Measurements from ENCODE around the gene OR10A6.

The OR10A6 gene

GRCh38 chr11:7910286-7910788, 20.7 kb downstream of the OR10A6 start:
- no peak for DNase-seq (ENCODE audit: low read depth in 2 of 2)

- no peak for DNase-seq (ENCODE audit: low read depth in 2 of 2)
Measured at GRCh38 chr11:7909585-7910285, 21.3 kb downstream of the OR10A6 start.

- no peak for DNase-seq (ENCODE audit: low read depth in 2 of 2)
Measured at GRCh38 chr11:7907121-7907520, 23.9 kb downstream of the OR10A6 start.

- DNase-seq (ENCODE audit: low read depth in 2 of 2) = no peak
Measured at GRCh38 chr11:7906481-7906880, 24.6 kb downstream of the OR10A6 start.

GRCh38 chr11:7905961-7906429, 25.1 kb downstream of the OR10A6 start:
- no peak for DNase-seq (ENCODE audit: low read depth in 2 of 2)

- no peak for DNase-seq (ENCODE audit: low read depth in 2 of 2)
Measured at GRCh38 chr11:7905549-7905948, 25.5 kb downstream of the OR10A6 start.

GRCh38 chr11:7904917-7905316, 26.2 kb downstream of the OR10A6 start:
- no peak for DNase-seq (ENCODE audit: low read depth in 2 of 2)

- DNase-seq (ENCODE audit: low read depth in 2 of 2) = no peak
Measured at GRCh38 chr11:7903940-7904339, 27.1 kb downstream of the OR10A6 start.

GRCh38 chr11:7901319-7901854, 29.7 kb downstream of the OR10A6 start:
- DNase-seq (ENCODE audit: low read depth in 2 of 2) = no peak

- no peak for DNase-seq (ENCODE audit: low read depth in 2 of 2)
Measured at GRCh38 chr11:7900686-7901085, 30.4 kb downstream of the OR10A6 start.

GRCh38 chr11:7899418-7899817, 31.6 kb downstream of the OR10A6 start:
- DNase-seq (ENCODE audit: low read depth in 2 of 2) = no peak

GRCh38 chr11:7898666-7899283, 32.3 kb downstream of the OR10A6 start:
- DNase-seq (ENCODE audit: low read depth in 2 of 2) = no peak

- no peak for DNase-seq (ENCODE audit: low read depth in 2 of 2)
Measured at GRCh38 chr11:7896009-7896785, 34.9 kb downstream of the OR10A6 start.

- DNase-seq (ENCODE audit: low read depth in 2 of 2) = no peak
Measured at GRCh38 chr11:7894251-7894650, 36.8 kb downstream of the OR10A6 start.

GRCh38 chr11:7893796-7894195, 37.3 kb downstream of the OR10A6 start:
- DNase-seq (ENCODE audit: low read depth in 2 of 2) = no peak

- DNase-seq (ENCODE audit: low read depth in 2 of 2) = no peak
Measured at GRCh38 chr11:7892840-7893254, 38.2 kb downstream of the OR10A6 start.

GRCh38 chr11:7892059-7892699, 38.9 kb downstream of the OR10A6 start:
- no peak for DNase-seq (ENCODE audit: low read depth in 2 of 2)

- no peak for DNase-seq (ENCODE audit: low read depth in 2 of 2)
Measured at GRCh38 chr11:7890417-7891172, 40.5 kb downstream of the OR10A6 start.

GRCh38 chr11:7889985-7890384, 41.1 kb downstream of the OR10A6 start:
- no peak for DNase-seq (ENCODE audit: low read depth in 2 of 2)

GRCh38 chr11:7882860-7883259, 48.2 kb downstream of the OR10A6 start:
- no peak for DNase-seq (ENCODE audit: low read depth in 2 of 2)

Measured in stimulated activated CD8-positive, alpha-beta memory T cell treated with anti-CD3 and anti-CD28 coated beads, Interleukin-2, amount 100 ng/mL, for 1 hour (primary cell).